Fibroblast of skin of right biceps (primary cell): Measurements from ENCODE around the gene ANTXR1.

Source experiments
- DNase-seq: peaks from one replicate; pipeline ENCODE4 v3.0.0-alpha.2; 2013

ANTXR1 gene

DNA sequence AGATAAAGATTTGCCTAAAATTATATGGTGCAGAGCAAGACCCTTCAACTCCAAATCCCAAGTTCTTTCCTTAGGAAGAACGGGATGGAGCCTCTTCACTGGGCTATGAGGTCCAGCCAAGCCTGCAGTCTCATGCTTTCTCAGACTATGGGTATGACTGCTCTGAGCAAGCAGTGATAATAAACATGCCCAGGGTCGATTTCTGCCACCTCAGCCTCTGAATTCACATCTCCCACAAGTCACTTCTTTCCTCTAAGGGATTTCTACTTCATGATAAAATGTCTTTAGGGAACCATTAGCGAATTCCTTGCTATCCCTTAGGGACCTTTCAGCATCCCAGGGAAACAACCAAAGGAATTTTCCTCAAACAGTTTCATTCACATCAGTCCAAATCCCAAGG, 279.3 kb downstream of the ANTXR1 start:
- peak; percentile 68 for DNase-seq

DNA sequence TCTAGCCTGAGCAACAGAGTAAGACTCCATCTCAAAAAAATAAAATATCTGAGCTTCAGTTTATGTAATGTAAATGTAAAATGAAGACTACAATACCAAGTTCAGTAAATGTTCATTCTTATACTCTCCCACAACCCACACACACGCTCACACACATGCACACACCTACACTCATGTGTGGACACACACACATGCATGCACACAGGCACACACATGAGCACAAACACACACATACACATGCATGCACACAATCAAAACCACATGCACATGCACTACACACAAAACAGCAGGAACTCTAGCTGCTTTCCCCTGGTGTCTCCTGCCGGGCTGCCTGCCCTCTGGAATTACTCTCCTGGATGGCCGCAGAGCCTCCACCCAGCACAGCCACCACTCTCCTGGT, 283.4 kb downstream of the ANTXR1 start:
- no peak for DNase-seq

DNA sequence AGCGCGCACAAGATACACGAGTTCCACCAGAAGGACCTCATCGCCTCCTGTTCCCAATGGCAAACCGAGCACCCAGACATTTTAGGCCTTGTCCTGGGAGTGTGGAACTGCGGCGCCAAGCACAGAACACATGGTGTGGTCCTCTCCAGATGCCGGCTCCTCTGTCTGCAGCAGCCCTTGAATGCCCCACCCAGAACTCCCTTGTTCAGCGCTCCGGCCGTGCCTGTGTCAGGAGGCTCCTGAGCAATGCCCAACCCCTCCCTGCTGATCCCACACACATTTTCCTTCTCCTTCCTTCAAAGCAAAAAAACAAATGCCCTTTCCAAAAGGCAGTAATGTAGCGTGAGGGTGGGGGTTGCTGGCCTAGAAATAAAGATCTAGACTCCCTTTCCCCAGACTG, 284.2 kb downstream of the ANTXR1 start:
- no peak for DNase-seq

DNA sequence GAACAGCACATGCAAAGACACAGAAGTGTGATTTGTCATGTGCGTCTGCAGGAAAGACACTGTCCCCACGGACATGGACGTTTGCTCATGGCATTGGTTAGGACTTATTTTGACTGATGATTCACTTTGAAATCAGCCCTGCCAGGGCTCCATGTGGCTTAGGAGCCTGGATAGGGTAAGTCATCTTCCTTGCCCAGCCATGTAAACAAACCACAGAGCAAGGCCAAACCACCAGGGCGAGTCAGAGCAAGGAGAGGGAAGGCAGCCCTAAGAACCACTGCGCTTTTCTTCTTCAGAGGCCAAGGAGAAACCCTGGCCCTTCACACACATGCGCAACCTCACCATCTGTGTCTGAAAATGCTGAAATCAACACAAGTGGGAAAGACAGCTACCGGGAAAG, 285.3 kb downstream of the ANTXR1 start:
- DNase-seq = peak; percentile 95

DNA sequence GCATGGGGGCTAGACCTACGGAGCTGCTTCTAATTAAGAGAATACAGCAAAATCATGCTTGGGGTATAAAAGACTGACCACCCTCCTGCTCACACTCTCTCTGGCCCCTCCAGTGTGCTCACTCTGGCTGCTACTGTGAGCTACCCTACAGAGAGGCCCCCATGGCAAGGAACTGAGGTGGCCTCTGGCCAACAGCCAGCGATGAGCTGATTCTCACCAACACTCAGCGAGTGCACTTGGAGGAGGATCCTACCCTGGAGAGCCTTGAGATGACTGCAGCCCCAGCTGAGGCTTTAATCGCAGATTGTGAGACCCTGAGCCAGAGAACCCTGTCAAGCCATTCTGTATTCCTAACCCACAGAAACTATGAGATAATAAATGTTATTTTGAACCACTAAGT, 285.9 kb downstream of the ANTXR1 start:
- peak; percentile 87 for DNase-seq
